ENCODE measurements around the gene ITM2B.
A peak's percentile ranks its signal among the peaks of the same experiment; 100 is the strongest.
"Not testable (repeated sequence)": the region's sequence is repeated elsewhere in the genome, so short reads cannot be mapped to it uniquely, and the experiment has no call there.

The ITM2B gene

DNA sequence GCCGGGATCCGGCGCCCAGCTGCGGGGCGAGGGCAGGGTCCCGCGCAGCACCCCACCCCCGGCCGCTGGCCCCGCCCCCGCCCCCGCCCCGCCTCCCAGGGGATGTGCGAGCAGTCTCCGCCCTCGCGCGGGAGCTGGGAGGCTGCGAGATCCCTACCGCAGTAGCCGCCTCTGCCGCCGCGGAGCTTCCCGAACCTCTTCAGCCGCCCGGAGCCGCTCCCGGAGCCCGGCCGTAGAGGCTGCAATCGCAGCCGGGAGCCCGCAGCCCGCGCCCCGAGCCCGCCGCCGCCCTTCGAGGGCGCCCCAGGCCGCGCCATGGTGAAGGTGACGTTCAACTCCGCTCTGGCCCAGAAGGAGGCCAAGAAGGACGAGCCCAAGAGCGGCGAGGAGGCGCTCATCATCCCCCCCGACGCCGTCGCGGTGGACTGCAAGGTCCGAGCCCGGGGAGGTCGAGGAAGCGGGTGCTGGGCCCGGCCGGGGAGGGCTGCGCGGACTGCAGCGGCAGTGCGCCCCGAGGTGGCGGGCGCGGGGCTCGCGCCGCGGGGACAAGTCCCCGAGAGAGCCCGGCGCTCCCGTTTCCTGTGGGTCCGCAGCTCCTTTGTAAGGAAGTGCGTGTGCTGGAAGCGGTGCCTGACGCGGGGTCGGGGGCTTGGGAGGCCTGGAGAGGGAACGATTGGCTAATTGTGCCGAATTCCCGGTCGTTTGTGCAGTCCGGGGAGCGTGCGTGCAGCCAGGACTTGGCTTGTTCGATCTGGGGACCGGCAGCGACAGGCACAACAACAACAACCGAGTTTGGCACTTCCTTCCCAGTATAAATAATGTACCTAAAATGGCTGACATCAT lies at the start of gene ITM2B:
TSS of gene ITM2B (plus strand) at position 161 of the 843 bp plus-strand sequence. CDS start at position 316, 155 bp downstream.
- DNase-seq (ENCODE audit: low read depth) = peak; percentile 60

DNA sequence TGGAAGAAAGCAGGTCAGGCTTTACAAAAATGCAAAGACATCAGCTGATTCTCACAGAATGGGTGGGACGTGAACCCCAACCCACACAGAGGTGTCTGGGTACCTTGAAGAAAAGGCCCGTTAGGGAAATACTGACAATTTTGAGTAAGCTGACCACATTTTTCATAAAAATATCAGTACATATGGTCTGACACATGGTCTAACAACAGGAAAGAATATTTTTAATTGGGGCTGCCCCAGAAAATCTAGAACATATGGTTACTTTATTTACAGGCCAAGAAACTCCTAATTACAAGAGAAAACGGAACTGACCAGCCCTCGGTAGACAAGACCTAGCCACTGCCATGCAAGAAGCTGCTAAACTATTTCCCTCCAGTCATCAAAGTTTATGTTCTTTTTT lies 48.7 kb upstream of the ITM2B start:
- DNase-seq (ENCODE audit: low read depth) = no peak

- no peak for DNase-seq (ENCODE audit: low read depth)
Observed at GRCh38 chr13:48185018-48185417, 48.0 kb upstream of the ITM2B start.

DNA sequence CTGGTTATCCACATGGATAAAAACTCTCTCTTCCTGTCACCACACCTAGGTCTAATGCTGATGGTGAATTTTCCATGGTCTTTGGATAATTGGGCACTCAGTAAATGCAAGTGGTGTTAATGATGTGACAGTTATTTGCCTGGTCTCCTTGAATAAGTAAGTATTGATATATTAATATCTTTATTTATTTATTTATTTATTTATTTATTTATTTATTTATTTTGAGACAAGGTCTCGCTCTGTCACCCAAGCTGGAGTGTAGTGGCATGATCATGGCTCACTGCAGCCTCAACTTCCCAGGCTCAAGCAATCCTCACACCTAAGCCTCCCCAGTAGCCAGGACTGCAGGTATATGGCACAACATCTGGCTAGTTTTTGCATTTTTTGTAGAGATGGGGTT lies 46.3 kb upstream of the ITM2B start:
- no peak for DNase-seq (ENCODE audit: low read depth)

GRCh38 chr13:48188131-48188530 lies 44.9 kb upstream of the ITM2B start:
- DNase-seq (ENCODE audit: low read depth) = no peak

GRCh38 chr13:48188601-48189000 lies 44.4 kb upstream of the ITM2B start:
- no peak for DNase-seq (ENCODE audit: low read depth)

- DNase-seq (ENCODE audit: low read depth) = no peak
Observed at GRCh38 chr13:48189171-48189570, 43.8 kb upstream of the ITM2B start.

GRCh38 chr13:48192411-48192935 lies 40.5 kb upstream of the ITM2B start:
- DNase-seq (ENCODE audit: low read depth) = no peak

GRCh38 chr13:48194379-48194754 lies 38.6 kb upstream of the ITM2B start:
- DNase-seq (ENCODE audit: low read depth) = no peak

DNA sequence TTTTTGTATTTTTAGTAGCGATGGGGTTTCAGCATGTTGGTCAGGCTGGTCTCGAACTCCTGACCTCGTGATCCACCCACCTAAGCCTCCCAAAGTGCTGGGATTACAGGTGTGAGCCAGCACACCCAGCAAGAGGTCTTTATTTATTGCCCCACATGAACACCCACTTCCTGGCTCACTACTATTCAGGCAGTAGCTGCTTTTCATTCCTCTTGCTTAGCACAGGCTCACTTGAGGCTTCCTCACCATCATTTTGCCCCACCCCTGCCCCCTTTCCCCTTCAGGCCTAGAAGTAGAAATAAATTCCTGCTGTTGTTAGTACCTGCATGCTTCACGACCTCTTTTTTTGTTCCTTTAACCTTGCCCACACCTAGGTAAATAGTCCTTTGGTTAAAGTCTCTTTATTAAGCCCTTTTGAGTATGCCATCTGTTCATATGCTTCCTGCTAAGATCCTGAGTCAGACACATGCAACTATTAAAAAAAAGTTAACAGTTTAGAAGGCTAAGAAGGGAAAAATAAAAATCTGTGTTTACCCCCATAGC lies 33.5 kb upstream of the ITM2B start:
- DNase-seq (ENCODE audit: low read depth) = no peak

- DNase-seq (ENCODE audit: low read depth) = no peak
Observed at GRCh38 chr13:48201044-48201443, 32.0 kb upstream of the ITM2B start.

- not testable (repeated sequence) for DNase-seq (ENCODE audit: low read depth)
Observed at GRCh38 chr13:48207207-48207606, 25.8 kb upstream of the ITM2B start.

- no peak for DNase-seq (ENCODE audit: low read depth)
Observed at GRCh38 chr13:48210178-48210577, 22.8 kb upstream of the ITM2B start.

DNA sequence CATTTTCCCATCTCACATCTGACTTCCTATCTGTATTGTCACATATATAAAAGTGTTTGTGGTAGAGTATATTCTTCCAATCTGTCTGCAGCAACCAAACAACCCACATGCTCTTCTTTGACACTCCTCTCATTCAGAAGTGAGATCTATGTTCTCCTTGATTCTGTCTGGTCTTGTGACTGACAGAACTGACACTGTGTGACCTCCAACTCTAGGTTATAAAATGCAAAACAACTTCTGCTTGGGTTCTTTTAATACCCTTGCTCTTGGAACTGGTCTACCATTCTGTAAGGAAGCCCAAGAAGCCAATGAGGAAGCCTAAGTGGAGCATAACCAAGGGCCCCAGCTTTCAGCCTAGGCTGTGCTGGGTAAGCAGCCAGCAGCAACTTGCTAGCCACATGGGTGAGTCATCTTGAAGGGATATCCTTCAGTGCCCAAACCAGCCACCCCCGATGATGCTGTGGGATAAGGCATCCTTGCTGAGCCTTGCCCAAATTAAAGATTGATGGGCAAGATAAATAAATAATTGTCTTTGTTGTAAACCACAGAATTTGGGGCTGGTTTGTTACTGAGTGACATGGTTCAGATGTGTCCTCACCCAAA lies 18.4 kb upstream of the ITM2B start:
- DNase-seq (ENCODE audit: low read depth) = peak; percentile 5

- not testable (repeated sequence) for DNase-seq (ENCODE audit: low read depth)
Observed at GRCh38 chr13:48215511-48216203, 17.3 kb upstream of the ITM2B start.

GRCh38 chr13:48216204-48216711 lies 16.7 kb upstream of the ITM2B start:
- DNase-seq (ENCODE audit: low read depth) = no peak

DNA sequence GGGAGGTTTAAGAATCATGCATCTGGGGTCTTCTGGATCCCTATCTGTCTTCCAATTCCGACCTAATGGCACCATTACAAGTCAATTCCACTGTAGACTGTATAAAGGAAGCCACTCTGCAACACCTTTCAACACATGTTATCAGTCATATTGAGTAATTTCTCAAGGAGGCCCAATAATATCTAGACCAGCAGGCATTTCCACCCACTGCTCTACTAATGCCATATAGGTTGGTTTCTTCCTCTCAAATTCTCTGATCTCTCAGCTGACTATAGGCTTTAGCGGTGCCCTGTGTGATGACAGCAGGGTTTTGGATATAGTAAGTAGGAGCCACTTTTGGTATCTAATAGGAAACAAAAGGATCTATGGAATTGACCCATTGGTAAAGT lies 12.4 kb upstream of the ITM2B start:
- no peak for DNase-seq (ENCODE audit: low read depth)

GRCh38 chr13:48220981-48221685 lies 11.9 kb upstream of the ITM2B start:
- no peak for DNase-seq (ENCODE audit: low read depth)

DNA sequence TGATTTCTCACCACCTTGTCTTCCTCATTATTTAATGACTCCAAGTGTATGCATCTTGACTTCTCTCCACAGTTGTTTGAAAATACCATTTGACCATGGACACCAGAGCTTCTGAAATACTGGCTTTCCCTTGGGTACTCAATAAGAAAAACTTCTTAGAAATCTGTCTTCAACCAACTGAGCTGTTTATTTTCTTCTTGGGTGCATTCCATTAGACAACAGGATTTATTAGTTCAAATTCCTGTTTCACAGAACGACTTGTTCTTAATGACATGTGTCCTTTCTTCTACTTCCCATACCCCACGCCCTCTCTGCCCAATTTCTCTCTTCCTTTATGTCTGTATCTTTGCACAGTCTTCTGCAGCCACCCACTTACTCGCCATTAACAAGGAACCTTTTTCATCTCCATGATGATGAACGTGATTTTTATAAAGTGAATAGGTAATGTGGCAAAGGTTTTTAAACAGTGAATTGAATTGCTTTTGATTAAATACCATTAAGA lies 11.3 kb upstream of the ITM2B start:
- DNase-seq (ENCODE audit: low read depth) = no peak

DNA sequence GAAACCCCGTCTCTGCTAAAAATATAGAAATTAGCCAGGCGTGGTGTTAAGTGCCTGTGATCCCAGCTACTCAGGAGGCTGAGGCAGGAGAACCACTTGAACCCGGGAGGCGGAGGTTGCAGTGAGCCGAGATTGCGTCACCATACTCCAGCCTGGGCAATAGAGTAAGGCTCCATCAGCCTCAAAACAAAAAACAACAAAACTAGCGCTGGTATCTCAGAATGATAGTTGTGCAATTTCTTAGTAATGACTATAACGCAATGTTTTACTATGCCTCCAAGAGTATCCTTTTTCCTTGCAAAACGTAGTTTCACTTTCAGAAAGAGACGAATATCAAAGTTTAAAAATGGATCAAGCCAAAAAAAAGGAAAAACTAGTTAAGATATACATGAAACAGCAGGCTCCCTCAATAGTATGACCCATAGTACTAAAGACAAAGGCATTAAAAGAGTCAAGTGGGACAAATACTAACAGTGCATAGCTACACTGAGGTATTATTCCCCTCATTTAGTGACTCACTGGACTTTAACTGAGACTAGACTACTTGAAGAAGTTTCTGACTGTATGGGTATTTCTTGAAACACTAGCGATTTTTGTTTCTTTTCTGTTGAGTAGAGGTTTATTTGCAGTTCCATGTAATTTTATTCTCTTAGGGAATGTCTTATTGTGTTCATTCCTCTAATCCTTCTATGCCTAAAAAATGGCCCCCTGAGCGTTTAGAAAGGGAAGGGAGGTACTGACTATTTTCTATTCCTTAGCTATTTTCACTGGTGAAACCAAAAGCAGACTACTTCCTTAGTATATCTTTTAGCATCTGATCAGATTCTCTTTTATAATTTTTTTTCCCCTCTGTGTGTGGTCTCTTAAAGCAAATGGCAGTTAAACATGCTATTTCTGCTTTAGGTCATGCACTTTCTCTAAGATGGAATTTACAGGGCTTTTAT lies 10.4 kb upstream of the ITM2B start:
- DNase-seq (ENCODE audit: low read depth) = no peak
